ENCODE results near the gene L1CAM.
"Not testable (repeated sequence)": the region's sequence is repeated elsewhere in the genome, so short reads cannot be mapped to it uniquely, and the experiment has no call there.

L1CAM gene

GRCh38 chrX:153825042-153825441, 60.9 kb downstream of the L1CAM start:
- no peak for DNase-seq

- no peak for DNase-seq
Measured at GRCh38 chrX:153824348-153824747, 61.6 kb downstream of the L1CAM start.

GRCh38 chrX:153821066-153821465, 64.9 kb downstream of the L1CAM start:
- no peak for DNase-seq

GRCh38 chrX:153820601-153821000, 65.4 kb downstream of the L1CAM start:
- peak; percentile 58 for DNase-seq

GRCh38 chrX:153819384-153820040, 66.5 kb downstream of the L1CAM start:
- DNase-seq: no peak

- peak; percentile 41 for DNase-seq
Measured at GRCh38 chrX:153818571-153819383, 67.2 kb downstream of the L1CAM start.

GRCh38 chrX:153818064-153818463, 67.9 kb downstream of the L1CAM start:
- not testable (repeated sequence) for DNase-seq

GRCh38 chrX:153816831-153817690, 68.9 kb downstream of the L1CAM start:
- DNase-seq: peak; percentile 51

- peak; percentile 32 for DNase-seq
Measured at GRCh38 chrX:153814591-153815315, 71.2 kb downstream of the L1CAM start.

GRCh38 chrX:153813161-153813560, 72.8 kb downstream of the L1CAM start:
- DNase-seq: no peak

GRCh38 chrX:153812220-153812619, 73.8 kb downstream of the L1CAM start:
- DNase-seq: no peak

Measured in RPMI8226 (cell line).